ENCODE measurements around the gene DUOXA2.

Gene DUOXA2

DNA sequence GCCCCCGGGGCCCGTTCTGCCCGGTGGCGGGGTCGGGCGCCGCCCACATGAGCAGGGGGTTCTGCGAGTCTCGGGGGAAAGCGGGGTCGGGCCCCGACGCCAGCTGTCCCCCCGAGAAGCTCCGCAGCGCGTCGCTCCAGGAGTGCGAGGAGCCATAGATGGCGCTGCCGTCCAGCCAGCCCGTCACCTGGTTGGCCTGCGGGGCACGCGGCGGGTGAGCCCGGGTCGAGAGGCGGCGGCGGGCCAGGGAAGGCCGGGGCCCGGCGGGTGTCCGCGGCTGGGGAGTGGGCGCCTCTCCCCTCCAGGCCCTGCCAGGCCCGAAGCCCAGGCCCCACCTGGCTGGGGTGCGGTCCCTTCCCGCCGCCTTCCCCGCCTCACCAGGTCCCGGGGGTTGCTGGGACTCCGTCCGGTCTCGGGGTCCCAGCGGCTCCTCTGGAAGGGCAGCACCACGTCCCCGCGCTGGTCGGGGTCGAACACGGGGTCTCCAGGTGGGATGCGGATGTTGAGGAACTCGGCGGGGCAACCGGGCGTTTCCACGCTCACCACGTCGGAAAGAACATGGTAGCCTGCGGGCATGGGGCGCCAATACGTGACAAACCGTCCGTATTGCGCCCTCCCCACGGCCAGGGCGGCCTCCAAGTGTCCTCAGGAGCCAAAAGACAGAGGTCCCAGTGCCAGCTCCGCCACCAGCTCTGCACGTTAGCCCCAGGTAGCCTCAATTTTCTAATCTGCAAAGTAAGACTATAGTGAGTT lies 2.6 kb upstream of the DUOXA2 start:
- no peak for TF ChIP-seq POLR2AphosphoS5 (IDR thresholded peaks at IDR 0.05; ENCODE audit: low read depth, low read length)
- TF ChIP-seq TAF1 (IDR thresholded peaks at IDR 0.05; ENCODE audit: borderline replicate concordance, insufficient read depth, low read length), result no peak
- no peak for TF ChIP-seq FOXP2 (optimal IDR thresholded peaks at IDR 0.05; ENCODE audit: borderline replicate concordance, extremely low read depth, extremely low read length, insufficient read depth)
- no peak for TF ChIP-seq SIN3A (IDR thresholded peaks at IDR 0.05; ENCODE audit: borderline replicate concordance, insufficient read depth, low read length)
- TF ChIP-seq, protein P1, sequence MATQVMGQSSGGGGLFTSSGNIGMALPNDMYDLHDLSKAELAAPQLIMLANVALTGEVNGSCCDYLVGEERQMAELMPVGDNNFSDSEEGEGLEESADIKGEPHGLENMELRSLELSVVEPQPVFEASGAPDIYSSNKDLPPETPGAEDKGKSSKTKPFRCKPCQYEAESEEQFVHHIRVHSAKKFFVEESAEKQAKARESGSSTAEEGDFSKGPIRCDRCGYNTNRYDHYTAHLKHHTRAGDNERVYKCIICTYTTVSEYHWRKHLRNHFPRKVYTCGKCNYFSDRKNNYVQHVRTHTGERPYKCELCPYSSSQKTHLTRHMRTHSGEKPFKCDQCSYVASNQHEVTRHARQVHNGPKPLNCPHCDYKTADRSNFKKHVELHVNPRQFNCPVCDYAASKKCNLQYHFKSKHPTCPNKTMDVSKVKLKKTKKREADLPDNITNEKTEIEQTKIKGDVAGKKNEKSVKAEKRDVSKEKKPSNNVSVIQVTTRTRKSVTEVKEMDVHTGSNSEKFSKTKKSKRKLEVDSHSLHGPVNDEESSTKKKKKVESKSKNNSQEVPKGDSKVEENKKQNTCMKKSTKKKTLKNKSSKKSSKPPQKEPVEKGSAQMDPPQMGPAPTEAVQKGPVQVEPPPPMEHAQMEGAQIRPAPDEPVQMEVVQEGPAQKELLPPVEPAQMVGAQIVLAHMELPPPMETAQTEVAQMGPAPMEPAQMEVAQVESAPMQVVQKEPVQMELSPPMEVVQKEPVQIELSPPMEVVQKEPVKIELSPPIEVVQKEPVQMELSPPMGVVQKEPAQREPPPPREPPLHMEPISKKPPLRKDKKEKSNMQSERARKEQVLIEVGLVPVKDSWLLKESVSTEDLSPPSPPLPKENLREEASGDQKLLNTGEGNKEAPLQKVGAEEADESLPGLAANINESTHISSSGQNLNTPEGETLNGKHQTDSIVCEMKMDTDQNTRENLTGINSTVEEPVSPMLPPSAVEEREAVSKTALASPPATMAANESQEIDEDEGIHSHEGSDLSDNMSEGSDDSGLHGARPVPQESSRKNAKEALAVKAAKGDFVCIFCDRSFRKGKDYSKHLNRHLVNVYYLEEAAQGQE (IDR thresholded peaks at IDR 0.05; ENCODE audit: insufficient read depth in 1 of 2, low read depth in 2 of 2, low read length in 2 of 2), result no peak

- TF ChIP-seq TAF1 (IDR thresholded peaks at IDR 0.05; ENCODE audit: borderline replicate concordance, insufficient read depth, low read length) (no peak), SIN3A (IDR thresholded peaks at IDR 0.05; ENCODE audit: borderline replicate concordance, insufficient read depth, low read length) (no peak)
Measured at GRCh38 chr15:45112143-45112590, 2.0 kb upstream of the DUOXA2 start.

DNA sequence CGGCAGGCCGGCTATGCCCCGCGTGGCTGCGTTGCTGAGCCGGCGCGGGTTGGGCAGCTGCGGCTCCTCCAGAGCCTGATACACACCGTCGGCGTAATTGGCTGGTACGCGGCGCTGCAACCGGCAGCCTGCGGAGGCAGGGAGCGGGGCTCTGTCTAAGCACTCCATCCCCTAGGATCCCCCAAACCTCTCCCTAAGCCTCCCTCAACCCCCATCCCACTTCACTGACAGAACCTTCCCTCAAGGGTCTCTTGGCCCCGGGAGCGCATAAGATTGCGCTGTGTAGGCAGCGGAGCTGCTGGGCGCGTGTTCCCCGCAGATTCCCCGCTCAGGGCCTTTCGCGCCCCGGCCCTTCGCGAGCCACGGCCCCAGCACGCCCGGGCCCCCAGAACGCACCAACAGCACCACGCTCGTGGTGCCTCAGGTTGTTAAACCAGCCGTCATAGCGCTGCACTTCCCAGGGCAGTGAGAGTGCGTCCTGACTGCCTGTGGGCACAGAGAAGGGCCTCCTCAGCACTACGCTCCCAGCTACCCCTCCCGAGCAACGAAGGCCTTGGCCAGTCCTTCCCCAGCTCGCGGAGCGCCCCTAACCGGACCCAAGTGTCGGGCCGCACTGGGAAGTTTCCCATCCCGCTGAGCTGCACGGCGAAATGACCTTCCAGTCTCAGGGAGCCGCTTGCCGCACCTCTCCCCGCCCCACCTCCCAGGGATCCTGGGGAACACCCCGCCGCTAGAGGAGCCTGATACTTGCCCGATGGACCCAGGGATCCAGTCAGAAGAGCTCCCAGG lies 1.3 kb upstream of the DUOXA2 start:
- no peak for TF ChIP-seq POLR2AphosphoS5 (IDR thresholded peaks at IDR 0.05; ENCODE audit: low read depth, low read length)
- no peak for TF ChIP-seq SIN3A (IDR thresholded peaks at IDR 0.05; ENCODE audit: borderline replicate concordance, insufficient read depth, low read length)
- no peak for TF ChIP-seq TAF1 (IDR thresholded peaks at IDR 0.05; ENCODE audit: borderline replicate concordance, insufficient read depth, low read length)
- no peak for TF ChIP-seq FOXP2 (optimal IDR thresholded peaks at IDR 0.05; ENCODE audit: borderline replicate concordance, extremely low read depth, extremely low read length, insufficient read depth)
- TF ChIP-seq, protein P1 (IDR thresholded peaks at IDR 0.05; ENCODE audit: insufficient read depth in 1 of 2, low read depth in 2 of 2, low read length in 2 of 2), result no peak

- TF ChIP-seq FOXP2 (optimal IDR thresholded peaks at IDR 0.05; ENCODE audit: borderline replicate concordance, extremely low read depth, extremely low read length, insufficient read depth) (no peak), POLR2AphosphoS5 (IDR thresholded peaks at IDR 0.05; ENCODE audit: low read depth, low read length) (no peak), TAF1 (IDR thresholded peaks at IDR 0.05; ENCODE audit: borderline replicate concordance, insufficient read depth, low read length) (no peak), SIN3A (IDR thresholded peaks at IDR 0.05; ENCODE audit: borderline replicate concordance, insufficient read depth, low read length) (no peak)
- TF ChIP-seq, protein P1 (IDR thresholded peaks at IDR 0.05; ENCODE audit: insufficient read depth in 1 of 2, low read depth in 2 of 2, low read length in 2 of 2), result no peak
Measured at GRCh38 chr15:45113380-45113990, 641 bp upstream of the DUOXA2 start.

GRCh38 chr15:45114751-45115085 lies 592 bp downstream of the DUOXA2 start:
- TF ChIP-seq FOXP2 (optimal IDR thresholded peaks at IDR 0.05; ENCODE audit: borderline replicate concordance, extremely low read depth, extremely low read length, insufficient read depth) (no peak), SIN3A (IDR thresholded peaks at IDR 0.05; ENCODE audit: borderline replicate concordance, insufficient read depth, low read length) (no peak)

Data from PFSK-1 (cell line).